Stimulated activated CD4-positive, alpha-beta T cell treated with anti-CD3 and anti-CD28 coated beads, Interleukin-12 subunit alpha, Interleukin-12 subunit beta, amount 100 ng/mL, for 48 hours (primary cell): ENCODE data around the gene WNT7A.
"Not testable (repeated sequence)": the region's sequence is repeated elsewhere in the genome, so short reads cannot be mapped to it uniquely, and the experiment has no call there.

Experiments
- DNase-seq, 3 donors: peaks; one replicate each; pipeline ENCODE4 v3.0.0-alpha.2; 2020; ENCODE audit warnings: low read depth in 2 of 3, low spot score in 1 of 3

Gene WNT7A

GRCh38 chr3:13879946-13880810, at the start of gene WNT7A:
TSS of gene WNT7A (minus strand) at chr3:13880071. CDS start at chr3:13879816, 255 bp downstream.
- DNase-seq: peak in 2 of 3 donors; percentile 45 to 51

GRCh38 chr3:13928741-13929140, 48.9 kb upstream of the WNT7A start:
- not testable (repeated sequence) for DNase-seq

DNA sequence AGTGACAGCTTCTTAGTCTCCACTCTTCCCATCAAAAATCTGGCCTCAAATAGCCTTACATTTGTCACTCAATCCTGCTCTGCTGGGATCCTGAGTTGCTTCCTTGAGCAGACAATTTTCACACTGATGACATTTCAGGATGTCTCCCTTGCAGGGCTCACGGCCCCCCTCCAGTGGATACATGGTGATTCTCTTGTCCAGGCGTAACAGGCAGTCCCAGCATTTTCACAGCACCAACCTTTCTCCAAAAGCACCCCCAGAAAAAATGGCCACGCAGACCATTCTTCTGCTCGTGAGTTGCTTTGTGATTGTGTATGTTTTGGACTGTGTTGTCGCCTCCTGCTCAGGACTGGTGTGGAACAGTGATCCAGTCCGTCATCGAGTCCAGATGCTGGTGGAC, 47.4 kb upstream of the WNT7A start:
- DNase-seq: no peak

DNA sequence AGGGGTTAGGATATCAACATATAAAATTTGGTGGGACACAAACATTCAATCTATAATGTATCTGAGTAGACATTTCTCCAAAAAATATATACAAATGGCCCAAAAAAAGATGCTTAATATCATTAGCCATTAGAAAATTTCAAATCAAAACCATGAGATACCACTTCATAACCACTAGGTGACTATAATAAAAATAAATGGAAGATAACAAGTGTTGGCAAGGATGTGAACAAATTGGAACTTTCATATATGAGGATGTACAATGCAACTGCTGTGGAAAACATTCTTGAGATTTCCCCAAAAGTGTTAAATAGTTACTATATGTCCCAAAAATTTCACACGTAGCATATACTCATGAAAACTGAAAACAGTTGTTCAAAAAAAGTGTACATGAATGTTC, 36.5 kb upstream of the WNT7A start:
- no peak for DNase-seq

DNA sequence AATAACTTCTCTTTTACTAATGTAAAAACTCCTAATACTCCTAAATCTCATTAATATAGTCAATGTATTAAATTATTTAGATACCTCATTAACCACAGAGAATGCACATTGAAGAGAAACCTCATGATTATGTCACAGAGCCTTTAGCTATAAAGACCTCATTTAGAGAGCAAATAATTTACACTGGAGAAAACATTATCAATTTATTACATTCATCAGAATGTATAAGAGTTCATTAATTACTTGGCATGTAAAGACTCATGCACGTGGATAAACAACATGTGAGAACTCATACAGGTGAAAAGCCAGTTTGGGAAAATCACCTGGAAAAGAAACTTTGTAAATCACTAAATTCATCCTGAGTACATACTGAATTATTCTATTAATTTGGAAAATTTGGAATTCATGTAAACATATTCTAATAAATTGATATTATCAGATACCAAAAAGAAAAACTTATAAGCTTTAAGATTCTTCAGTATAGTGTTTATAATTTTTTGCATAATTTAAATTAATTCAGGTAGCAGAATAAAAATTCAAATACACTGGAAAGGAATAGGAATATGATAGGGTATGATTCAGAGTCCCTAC, 22.9 kb upstream of the WNT7A start:
- no peak for DNase-seq

DNA sequence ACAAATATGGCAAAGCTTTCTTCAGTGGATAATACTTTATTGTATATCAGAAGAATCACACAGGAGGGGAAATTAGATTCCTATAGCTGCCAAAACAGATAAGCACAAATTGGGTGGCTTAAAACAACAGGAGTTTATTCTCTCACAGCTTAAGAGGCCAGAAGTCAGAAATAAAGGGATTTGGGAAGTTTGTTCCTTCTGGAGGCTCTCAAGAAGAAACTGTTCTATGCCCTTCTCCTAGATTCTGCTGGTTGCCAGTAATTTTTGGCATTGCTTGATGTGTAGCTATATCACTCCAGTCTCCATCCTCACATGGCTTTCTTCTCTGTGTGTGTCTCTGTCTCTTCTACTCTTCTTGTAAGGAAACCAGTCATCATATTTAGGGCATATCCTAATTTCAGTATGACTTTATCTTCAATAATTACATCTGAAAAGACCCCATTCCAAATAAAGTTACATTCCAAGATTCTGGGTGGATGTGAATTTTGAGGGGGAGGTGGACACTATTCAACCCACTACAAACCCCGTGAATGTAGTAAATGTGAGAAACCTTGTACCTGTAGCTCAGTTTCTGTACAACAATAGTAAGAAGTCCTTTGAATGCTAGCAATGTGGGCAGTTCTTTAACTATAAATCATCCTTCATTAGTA, 22.2 kb upstream of the WNT7A start:
- no peak for DNase-seq

GRCh38 chr3:13898346-13898745, 18.5 kb upstream of the WNT7A start:
- DNase-seq: no peak

GRCh38 chr3:13896473-13897154, 16.7 kb upstream of the WNT7A start:
- DNase-seq: peak in 1 of 3 donors; percentile 49

DNA sequence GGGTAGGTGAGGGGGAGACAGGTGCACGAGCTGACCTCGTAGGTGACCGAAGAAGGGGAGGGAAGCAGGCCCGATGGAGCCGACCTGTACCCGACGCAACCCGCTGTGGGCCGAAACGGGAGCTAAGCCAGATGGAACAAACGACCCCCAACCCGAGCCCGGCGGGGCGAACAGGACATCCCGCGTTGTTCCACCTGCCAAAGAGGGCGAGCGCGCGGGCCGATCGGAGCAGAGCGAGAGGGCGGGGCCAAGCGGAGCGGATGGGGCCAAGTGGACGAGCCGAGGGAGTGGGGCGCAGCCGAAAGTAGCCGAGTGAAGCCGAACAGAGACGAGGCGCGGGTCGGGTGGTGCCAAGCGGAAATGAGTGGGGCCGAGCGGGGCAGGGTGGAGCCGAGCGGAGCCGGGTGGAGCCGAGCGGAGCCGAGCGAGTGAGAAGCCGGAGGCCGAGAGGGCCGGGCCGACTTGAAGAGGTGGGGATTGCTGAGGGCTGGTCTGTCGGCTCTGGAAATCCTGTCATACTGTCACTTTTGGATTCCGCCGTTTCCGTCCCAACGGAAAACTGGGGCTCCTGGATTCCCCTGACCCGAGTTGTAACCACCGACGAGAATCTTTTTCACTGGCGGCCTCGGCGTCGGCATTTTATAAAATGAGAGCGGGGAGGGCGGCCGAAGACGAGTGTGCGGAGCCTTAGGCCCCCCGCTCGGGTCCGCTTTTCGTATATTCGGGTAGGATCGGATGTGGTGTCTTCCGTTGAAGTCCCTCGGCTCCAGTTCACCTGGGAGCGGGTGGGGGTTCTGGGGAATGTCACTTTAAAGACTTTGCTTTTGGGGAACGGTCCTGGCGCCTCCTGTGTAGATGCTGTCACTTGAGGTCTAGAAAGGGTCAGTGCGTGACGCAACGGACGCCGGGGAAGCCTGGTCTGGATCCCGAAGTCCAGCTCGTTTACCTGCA, 15.6 kb upstream of the WNT7A start:
- DNase-seq: peak; percentile 93 to 97 (median 95)

DNA sequence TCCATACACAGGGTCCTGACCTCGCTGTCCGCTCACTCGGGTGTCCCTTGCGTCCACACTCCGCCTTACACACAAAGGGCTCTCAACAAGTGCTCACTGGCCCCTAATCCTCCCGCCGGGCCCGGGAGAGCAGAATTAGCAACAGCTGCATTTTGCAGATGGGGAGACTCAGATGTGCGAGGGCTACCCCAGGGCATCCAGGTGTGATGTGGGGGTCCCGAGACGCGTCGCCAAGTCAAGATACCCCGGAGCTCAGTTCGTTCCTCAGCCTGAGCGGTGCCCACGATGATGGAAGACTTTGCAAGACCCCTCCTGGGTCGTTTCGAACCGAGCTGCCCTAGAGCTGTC, 14.9 kb upstream of the WNT7A start:
- no peak for DNase-seq

GRCh38 chr3:13894096-13894806, 14.4 kb upstream of the WNT7A start:
- no peak for DNase-seq

- DNase-seq: no peak
Observed at GRCh38 chr3:13892304-13892703, 12.4 kb upstream of the WNT7A start.

DNA sequence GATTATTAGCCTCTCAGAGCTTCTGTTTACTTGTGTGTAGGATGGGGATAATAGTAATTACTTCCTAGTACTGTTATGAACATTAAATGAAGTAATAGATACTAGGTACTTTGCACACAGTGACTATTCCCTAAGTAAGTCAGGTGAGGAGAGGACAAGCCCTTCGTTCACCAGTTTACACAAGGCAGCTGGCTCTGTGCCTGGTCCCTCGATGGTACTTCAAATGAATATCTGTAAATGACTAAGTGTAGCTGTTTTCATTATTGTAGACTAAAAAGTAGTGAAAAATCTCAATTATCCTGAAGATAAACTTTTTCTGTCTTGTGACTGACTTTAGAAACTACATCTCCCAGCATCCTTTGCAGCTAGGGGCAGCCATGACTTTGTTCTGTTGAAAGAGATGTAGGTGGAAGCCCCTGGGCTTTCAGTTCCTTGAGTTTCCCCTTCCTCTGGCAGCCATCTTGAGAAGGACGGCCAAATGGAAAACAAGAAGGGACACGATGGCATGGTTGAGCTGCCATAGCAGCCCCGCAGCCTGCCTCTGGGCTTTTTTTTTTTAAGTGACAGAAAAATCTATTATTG, 11.7 kb upstream of the WNT7A start:
- no peak for DNase-seq

DNA sequence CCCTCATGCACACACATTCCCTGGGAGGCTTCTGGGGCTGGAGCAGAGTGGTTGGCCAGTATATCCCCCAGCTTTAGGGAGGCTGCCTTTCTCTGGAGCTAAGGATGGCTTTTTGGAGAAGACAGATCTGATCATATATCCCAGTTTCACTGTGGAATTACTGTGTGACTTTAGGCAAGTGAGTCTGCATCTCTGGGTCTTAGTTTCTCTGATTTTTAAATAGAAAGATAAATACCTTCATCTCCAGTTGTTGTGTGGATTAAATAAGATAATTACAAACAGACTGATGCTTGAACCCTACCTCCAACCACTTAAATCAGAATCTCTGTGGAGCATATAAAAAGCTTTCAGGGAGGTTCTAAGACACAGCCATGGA, 11.1 kb upstream of the WNT7A start:
- DNase-seq: no peak

- no peak for DNase-seq
Observed at GRCh38 chr3:13890377-13891016, 10.6 kb upstream of the WNT7A start.

DNA sequence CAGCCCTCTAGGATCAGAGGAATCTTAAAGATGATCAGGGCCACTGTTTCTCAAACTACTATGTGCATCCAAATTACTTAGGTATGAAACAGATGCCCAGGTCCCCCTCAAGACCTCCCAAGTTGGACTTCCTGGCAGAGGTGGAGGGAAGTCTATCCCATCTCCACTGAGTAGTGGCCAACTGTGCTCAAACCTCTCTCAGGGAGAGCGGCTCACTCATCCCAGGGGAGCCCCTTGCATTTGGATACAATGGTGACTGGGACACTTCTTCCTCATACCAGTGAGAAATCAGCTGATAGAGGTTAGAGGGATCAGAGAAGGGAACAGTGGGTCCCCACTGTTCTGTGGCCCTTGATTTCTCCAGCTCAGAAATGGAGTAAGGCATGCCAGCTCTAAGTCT, 8.7 kb upstream of the WNT7A start:
- no peak for DNase-seq

DNA sequence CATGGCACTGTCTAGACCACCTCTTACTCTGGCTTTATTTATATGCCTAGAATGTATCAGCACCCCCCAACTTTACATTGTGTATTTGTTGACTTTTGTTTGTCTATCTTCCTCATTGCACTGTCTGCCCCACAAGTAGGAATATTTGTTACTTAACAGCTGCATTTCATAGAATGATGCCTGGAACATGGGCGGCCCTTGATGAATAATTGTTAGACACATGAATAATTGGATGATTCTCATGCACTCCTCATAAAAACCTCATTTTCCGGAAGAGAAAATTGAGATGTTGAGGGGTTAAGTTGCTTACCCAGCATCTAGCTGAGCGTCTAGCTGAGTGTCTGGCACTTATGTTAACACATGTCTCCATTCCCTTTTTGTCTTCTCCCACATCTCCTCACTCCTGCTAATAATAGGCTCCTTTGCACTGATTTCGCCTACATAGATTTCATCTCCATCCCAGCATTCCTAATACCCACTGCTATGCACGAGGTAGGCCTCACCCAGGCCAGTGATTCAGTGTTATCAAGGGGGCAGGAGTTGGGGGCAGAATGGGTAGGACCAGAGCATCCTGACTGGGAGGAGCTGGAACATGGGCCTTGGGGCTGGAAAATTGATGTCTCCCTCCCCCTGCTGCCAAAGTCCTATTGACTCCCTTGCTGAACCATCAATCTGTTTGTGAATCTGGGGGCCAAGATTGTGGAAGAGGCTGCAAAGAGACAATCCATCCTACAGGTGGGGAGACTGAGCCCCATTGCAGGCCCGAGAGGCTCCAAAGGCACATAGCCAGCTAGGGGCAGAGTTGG, 7.8 kb upstream of the WNT7A start:
- DNase-seq: no peak

DNA sequence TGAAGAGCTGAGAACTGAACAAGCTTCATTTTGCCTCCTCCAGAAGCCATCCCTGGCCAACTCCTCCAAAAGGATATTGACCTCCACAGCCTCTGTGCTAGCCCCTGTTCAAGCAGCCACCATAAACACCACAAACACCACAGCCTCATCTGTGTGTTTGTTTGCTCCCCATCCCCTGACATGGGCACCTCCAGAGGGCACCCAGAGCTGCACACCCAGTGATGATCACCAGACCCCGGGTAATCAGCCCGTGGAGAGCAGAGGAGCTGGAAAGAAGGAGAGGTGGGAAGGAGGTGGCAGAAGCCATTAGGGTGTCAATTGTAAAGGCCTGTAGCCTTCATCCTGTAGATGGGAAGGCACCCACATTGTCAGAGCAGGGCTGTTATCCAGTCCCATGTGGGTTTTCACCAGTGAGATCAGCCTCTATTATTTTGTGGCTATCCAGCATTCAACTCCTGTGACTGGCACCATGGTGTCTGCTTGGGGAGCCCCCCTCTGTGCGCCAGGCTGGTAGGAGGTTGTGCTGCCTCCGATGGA, 6.8 kb upstream of the WNT7A start:
- no peak for DNase-seq
